Nephron progenitor cell (in vitro differentiated cells): ENCODE results near the gene DDX39B.
"Not testable (repeated sequence)": the region's sequence is repeated elsewhere in the genome, so short reads cannot be mapped to it uniquely, and the experiment has no call there.

ENCODE experiments used
- DNase-seq: peaks from one replicate; pipeline ENCODE4 v3.0.0; 2021
- H3K27ac Mint-ChIP-seq: 2 replicates; pipeline ENCODE4 v1.8.0; 2021; ENCODE audit warnings: mild to moderate bottlenecking, moderate library complexity, mixed read lengths
- H3K27me3 Mint-ChIP-seq: 2 replicates; pipeline ENCODE4 v1.8.0; 2021; ENCODE audit warnings: mild to moderate bottlenecking, low read depth, mixed read lengths; ENCODE audit not compliant: poor library complexity
- H3K36me3 Mint-ChIP-seq: 2 replicates; pipeline ENCODE4 v1.8.0; 2021; ENCODE audit warnings: low read depth, mixed read lengths
- H3K4me1 Mint-ChIP-seq: 2 replicates; pipeline ENCODE4 v1.8.0; 2021; ENCODE audit warnings: mixed read lengths
- H3K4me3 Mint-ChIP-seq: 2 replicates; pipeline ENCODE4 v1.8.0; 2021; ENCODE audit warnings: mild to moderate bottlenecking, moderate library complexity, mixed read lengths
- H3K9me3 Mint-ChIP-seq: 2 replicates; pipeline ENCODE4 v1.8.0; 2021; ENCODE audit warnings: mild to moderate bottlenecking, moderate library complexity, mixed read lengths
- TF ChIP-seq, protein P1 (sequence below): fragments of 200-600 bp; sonication (generic); IDR thresholded peaks from 2 replicates; pipeline ENCODE4 v1.5.0; 2021; ENCODE audit warnings: antibody characterized with exemption

DDX39B gene

DNA sequence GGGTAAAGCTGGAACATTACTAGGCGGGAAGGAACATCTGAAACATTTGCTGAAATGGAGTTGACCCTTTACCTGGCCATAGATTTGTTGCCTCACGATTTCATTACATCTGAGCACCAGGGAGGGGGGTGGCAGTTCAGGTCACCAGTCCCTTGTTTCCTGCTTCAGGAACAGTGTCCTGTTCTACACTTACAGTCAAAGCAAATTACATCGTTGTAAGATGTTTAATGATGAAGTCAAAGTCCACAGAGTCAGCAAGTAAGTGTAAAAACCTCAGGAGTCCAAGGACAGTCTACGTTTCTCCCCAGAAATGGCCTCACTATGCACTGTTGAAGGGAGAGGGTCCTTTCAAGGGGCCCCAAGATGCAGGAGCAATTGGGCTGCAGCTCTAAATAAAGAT is 52.7 kb downstream of the DDX39B start:
- H3K9me3 Mint-ChIP-seq, result no peaks in the 10 kb centered on the region
- DNase-seq, result no peak
- H3K4me3 Mint-ChIP-seq, result no peak overlapping the region
- H3K27me3 Mint-ChIP-seq, result peaks cover 41% of the 10 kb centered on the region
- peaks cover 15% of the 10 kb centered on the region for H3K4me1 Mint-ChIP-seq
- no peak overlapping the region for H3K27ac Mint-ChIP-seq
- TF ChIP-seq, protein P1, sequence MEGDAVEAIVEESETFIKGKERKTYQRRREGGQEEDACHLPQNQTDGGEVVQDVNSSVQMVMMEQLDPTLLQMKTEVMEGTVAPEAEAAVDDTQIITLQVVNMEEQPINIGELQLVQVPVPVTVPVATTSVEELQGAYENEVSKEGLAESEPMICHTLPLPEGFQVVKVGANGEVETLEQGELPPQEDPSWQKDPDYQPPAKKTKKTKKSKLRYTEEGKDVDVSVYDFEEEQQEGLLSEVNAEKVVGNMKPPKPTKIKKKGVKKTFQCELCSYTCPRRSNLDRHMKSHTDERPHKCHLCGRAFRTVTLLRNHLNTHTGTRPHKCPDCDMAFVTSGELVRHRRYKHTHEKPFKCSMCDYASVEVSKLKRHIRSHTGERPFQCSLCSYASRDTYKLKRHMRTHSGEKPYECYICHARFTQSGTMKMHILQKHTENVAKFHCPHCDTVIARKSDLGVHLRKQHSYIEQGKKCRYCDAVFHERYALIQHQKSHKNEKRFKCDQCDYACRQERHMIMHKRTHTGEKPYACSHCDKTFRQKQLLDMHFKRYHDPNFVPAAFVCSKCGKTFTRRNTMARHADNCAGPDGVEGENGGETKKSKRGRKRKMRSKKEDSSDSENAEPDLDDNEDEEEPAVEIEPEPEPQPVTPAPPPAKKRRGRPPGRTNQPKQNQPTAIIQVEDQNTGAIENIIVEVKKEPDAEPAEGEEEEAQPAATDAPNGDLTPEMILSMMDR, result no peak
- H3K36me3 Mint-ChIP-seq, result no peaks in the 10 kb centered on the region

DNA sequence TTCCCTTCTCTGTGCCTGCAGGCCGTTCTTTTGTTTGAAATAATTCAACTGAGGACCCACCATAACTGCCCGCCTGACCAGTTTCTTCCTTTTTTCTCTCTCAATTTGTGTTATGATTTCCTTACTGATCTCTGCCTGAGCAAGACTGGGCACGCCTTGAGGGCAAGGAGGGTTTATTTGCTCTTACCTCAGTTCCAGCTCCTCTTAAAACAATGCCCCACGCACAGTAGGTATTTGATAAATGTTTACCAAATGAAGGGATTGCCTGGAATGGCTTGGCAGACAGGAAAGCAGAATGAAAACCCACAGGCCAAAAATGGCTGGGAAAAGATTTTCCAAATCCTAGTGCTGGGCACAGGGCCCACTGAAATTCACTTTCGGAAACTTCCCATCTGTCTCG is 54.1 kb downstream of the DDX39B start:
- H3K27ac Mint-ChIP-seq, H3K4me3 Mint-ChIP-seq, H3K36me3 Mint-ChIP-seq, DNase-seq, H3K4me1 Mint-ChIP-seq, H3K9me3 Mint-ChIP-seq: not testable (repeated sequence)
- H3K27me3 Mint-ChIP-seq, result peaks cover 29% of the 10 kb centered on the region

DNA sequence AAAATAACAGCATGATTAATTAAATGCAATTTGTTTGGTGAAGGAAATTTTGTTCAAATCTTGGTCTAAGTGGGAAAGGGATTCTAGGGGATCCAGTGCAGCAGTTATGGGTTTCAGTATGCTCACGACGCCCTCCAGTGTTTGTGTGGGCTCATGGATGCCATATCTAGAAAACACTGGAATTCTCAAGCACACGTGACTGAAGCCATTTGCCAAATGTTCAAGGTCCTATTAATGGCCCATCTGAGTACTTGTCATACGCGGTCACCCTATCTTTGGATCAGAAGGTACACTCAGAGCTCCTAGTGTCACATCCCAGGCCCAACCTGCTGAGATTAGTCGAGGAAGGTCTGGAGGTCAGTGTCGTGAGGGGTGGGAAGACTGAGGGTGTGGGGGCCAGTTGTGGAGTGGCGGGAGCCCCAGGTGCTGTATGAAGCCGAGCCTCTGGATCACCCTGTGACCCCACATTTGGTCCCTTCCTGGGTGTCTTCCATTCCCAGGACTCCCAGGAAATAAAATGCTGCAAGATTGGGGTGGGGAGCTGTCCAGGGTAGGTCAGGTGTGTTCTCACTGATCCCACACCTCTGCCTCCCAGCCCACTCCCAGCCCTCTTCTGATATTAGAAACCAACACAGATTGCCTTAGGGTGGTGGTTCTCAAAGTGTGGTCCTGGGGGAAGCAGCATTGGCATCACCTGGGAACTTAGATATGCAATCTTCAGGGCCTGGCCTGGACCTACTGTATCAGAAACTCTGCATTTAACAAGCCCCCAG is 55.6 kb downstream of the DDX39B start:
- not testable (repeated sequence) for H3K36me3 Mint-ChIP-seq, H3K4me3 Mint-ChIP-seq, H3K9me3 Mint-ChIP-seq, H3K4me1 Mint-ChIP-seq, H3K27ac Mint-ChIP-seq, DNase-seq
- peaks cover 22% of the 10 kb centered on the region for H3K27me3 Mint-ChIP-seq

DNA sequence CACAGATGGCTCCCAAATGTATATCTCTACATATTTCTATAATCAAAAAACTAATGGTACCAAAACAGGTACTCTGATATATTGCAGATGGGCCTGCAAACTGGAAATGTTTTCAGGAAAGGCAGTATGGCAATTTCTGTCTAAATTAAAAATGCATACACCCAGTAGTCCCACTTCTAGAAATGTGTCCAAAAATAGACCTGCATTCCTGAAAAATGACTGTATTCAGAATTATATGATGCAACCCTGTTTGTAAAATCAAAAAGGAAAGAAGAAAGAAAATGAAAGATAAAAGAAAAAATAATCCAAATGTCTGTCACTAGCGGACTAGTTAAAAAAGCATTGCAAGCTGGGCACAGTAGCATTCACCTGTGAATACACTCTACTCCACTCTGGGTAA is 56.7 kb downstream of the DDX39B start:
- peaks cover 30% of the 10 kb centered on the region for H3K27me3 Mint-ChIP-seq
- H3K4me1 Mint-ChIP-seq, result peaks cover 2% of the 10 kb centered on the region
- TF ChIP-seq, protein P1, result no peak
- no peaks in the 10 kb centered on the region for H3K9me3 Mint-ChIP-seq
- no peaks in the 10 kb centered on the region for H3K36me3 Mint-ChIP-seq
- no peak overlapping the region for H3K4me3 Mint-ChIP-seq
- H3K27ac Mint-ChIP-seq, result no peak overlapping the region
- DNase-seq, result no peak

DNA sequence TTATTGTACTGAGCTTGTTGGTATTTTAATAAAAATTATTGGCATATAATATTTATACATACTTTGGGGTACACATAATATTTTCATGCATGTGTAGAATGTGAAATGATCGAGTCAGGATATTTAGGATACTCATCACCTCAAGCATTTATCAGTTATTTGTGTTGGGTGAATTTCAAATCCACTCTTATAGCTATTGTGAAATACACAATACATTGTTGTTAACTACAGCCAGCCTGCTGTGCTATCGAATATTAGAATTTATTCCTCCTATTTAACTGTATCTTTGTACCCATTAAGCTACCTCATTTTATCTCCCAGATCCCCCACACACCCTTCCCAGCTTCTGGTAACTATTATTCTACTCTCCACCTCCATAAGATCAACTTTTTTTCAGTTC is 58.4 kb downstream of the DDX39B start:
- no peaks in the 10 kb centered on the region for H3K9me3 Mint-ChIP-seq
- DNase-seq, result no peak
- H3K4me3 Mint-ChIP-seq, result no peak overlapping the region
- peaks cover 33% of the 10 kb centered on the region for H3K27me3 Mint-ChIP-seq
- no peaks in the 10 kb centered on the region for H3K4me1 Mint-ChIP-seq
- no peak overlapping the region for H3K27ac Mint-ChIP-seq
- H3K36me3 Mint-ChIP-seq, result no peaks in the 10 kb centered on the region
- TF ChIP-seq, protein P1, result no peak

DNA sequence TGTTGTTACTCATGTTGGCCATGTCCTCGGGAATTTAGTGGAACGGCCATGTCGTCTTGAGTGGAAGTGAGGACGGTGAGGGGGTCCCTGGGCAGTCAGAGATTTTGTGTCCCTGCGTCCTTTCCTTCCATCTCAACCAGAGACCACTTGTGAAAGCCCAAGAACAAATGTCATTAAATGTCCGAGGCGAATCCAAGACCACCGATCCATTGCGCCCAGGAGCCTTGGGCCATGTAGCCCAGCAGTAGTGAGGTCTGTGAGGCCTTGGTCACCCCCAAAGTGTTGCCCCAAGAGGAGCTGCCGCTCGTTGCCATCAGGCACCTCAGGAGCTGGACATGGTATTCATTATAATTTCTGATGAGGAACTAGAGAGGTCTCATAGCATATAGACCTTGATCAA is 61.2 kb downstream of the DDX39B start:
- Mint-ChIP-seq H3K4me3 (no peak overlapping the region), H3K4me1 (no peaks in the 10 kb centered on the region), H3K9me3 (no peaks in the 10 kb centered on the region), H3K27ac (no peak overlapping the region), H3K27me3 (peaks cover 47% of the 10 kb centered on the region), H3K36me3 (no peaks in the 10 kb centered on the region)
- TF ChIP-seq, protein P1, result no peak
- no peak for DNase-seq
